ENCODE data around the gene FZD10.

FZD10 gene

DNA sequence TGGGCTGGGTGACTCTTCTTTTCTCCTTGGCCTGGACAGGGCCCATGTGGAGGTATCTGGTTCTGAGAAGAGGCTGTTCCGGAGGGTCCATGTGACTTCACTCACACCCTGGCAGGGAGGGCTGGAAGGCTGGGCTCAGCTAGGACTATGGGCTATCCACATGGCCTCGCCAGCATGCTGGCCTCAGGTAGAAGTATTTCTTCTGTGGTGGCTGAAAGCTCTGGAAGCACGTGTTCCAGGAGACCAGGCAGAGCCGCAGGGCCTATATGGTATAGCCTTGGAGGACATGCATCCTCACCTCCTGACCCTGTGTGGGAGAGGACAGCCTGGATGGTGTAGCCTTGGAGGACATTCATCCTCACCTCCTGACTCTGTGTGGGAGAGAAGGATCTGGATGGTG lies 38.2 kb upstream of the FZD10 start:
- no peaks in the 10 kb centered on the region for H3K9me3 ChIP-seq (ENCODE audit: low read length)
- H3K9ac ChIP-seq (ENCODE audit: low read length), result no peak overlapping the region
- no peaks in the 10 kb centered on the region for H3K36me3 ChIP-seq (ENCODE audit: insufficient read depth, low read length)
- no peak overlapping the region for H3K27ac ChIP-seq (ENCODE audit: low read depth, low read length)
- H3K4me3 ChIP-seq (ENCODE audit: low read depth in 1 of 2, low read length in 2 of 2), result no peak overlapping the region
- no peaks in the 10 kb centered on the region for H3K4me1 ChIP-seq (ENCODE audit: insufficient read depth, low read length)
- no peaks in the 10 kb centered on the region for H3K27me3 ChIP-seq (ENCODE audit: control insufficient read depth in 1 of 2, insufficient read depth in 2 of 2, low read length in 2 of 2)

DNA sequence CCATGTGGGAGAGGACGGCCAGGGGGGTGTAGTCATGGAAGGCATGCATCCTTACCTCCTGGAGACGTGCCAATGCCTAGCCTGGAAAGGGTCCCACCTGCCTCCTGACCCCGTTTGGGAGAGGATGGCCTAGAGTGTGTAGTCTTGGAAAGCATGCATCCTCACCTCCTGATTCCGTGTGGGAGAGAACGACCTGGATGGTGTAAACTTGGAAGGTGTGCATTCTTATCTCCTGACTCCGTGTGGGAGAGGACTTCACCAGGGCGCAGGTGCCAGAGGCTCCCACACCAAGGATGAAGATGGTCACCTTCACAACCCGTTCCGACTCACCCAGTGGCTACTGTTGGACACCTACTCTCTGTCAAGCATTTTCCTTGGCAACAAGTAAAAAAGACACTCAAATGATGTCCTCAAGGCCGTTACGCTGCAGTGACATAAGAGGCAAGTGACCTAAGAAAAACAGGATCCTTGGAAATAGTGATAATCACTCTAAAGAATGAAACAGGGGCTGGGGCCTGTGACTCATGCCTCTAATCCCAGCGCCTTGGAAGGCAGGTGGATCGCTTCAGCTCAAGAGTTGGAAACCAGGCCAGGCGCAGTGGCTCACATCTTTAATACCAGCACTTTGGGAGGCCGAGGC lies 37.5 kb upstream of the FZD10 start:
- Histone ChIP-seq H3K4me3 (ENCODE audit: low read depth in 1 of 2, low read length in 2 of 2) (no peak overlapping the region), H3K36me3 (ENCODE audit: insufficient read depth, low read length) (no peaks in the 10 kb centered on the region), H3K27me3 (ENCODE audit: control insufficient read depth in 1 of 2, insufficient read depth in 2 of 2, low read length in 2 of 2) (no peaks in the 10 kb centered on the region), H3K4me1 (ENCODE audit: insufficient read depth, low read length) (no peaks in the 10 kb centered on the region), H3K9ac (ENCODE audit: low read length) (no peak overlapping the region), H3K27ac (ENCODE audit: low read depth, low read length) (no peak overlapping the region), H3K9me3 (ENCODE audit: low read length) (no peaks in the 10 kb centered on the region)

GRCh38 chr12:130126023-130126432 lies 36.2 kb upstream of the FZD10 start:
- H3K27me3 ChIP-seq (ENCODE audit: control insufficient read depth in 1 of 2, insufficient read depth in 2 of 2, low read length in 2 of 2), result no peaks in the 10 kb centered on the region
- H3K9ac ChIP-seq (ENCODE audit: low read length), result no peak overlapping the region
- no peak overlapping the region for H3K27ac ChIP-seq (ENCODE audit: low read depth, low read length)
- H3K9me3 ChIP-seq (ENCODE audit: low read length), result no peaks in the 10 kb centered on the region
- no peaks in the 10 kb centered on the region for H3K36me3 ChIP-seq (ENCODE audit: insufficient read depth, low read length)
- no peaks in the 10 kb centered on the region for H3K4me1 ChIP-seq (ENCODE audit: insufficient read depth, low read length)
- no peak overlapping the region for H3K4me3 ChIP-seq (ENCODE audit: low read depth in 1 of 2, low read length in 2 of 2)

DNA sequence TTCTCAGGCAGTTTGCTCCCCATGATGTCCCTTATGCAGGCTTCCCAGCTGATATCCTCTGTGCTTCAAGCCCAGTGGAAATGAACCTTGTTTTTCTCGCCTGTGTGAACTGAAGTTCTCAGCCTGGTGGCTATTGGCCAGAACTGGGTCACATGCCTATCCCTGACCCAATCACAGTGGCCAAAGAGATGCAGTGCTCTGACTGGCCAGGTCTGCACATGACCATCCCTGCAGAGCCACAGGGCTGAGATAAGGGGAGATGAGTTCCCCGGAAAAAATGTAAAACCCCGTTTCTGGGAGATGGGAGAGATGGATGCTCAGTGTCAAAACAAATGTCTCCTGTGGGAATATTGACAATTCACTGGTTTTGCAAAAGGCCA lies 34.7 kb upstream of the FZD10 start:
- Histone ChIP-seq H3K4me1 (ENCODE audit: insufficient read depth, low read length) (no peaks in the 10 kb centered on the region), H3K36me3 (ENCODE audit: insufficient read depth, low read length) (no peaks in the 10 kb centered on the region), H3K27ac (ENCODE audit: low read depth, low read length) (no peak overlapping the region), H3K9ac (ENCODE audit: low read length) (no peak overlapping the region), H3K27me3 (ENCODE audit: control insufficient read depth in 1 of 2, insufficient read depth in 2 of 2, low read length in 2 of 2) (no peaks in the 10 kb centered on the region), H3K9me3 (ENCODE audit: low read length) (no peaks in the 10 kb centered on the region), H3K4me3 (ENCODE audit: low read depth in 1 of 2, low read length in 2 of 2) (no peak overlapping the region)

GRCh38 chr12:130127912-130128789 lies 34.1 kb upstream of the FZD10 start:
- Histone ChIP-seq H3K9ac (ENCODE audit: low read length) (no peak overlapping the region), H3K27ac (ENCODE audit: low read depth, low read length) (no peak overlapping the region)

GRCh38 chr12:130128790-130129735 lies 33.2 kb upstream of the FZD10 start:
- no peaks in the 10 kb centered on the region for H3K4me1 ChIP-seq (ENCODE audit: insufficient read depth, low read length)
- H3K36me3 ChIP-seq (ENCODE audit: insufficient read depth, low read length), result no peaks in the 10 kb centered on the region
- no peak overlapping the region for H3K27ac ChIP-seq (ENCODE audit: low read depth, low read length)
- H3K27me3 ChIP-seq (ENCODE audit: control insufficient read depth in 1 of 2, insufficient read depth in 2 of 2, low read length in 2 of 2), result no peaks in the 10 kb centered on the region
- H3K9ac ChIP-seq (ENCODE audit: low read length), result no peak overlapping the region
- H3K9me3 ChIP-seq (ENCODE audit: low read length), result no peaks in the 10 kb centered on the region
- H3K4me3 ChIP-seq (ENCODE audit: low read depth in 1 of 2, low read length in 2 of 2), result no peak overlapping the region

More at GRCh38 chr12:130127912-130128789, 34.1 kb upstream of the FZD10 start:
- H3K36me3 ChIP-seq (ENCODE audit: insufficient read depth, low read length), result no peaks in the 10 kb centered on the region
- no peaks in the 10 kb centered on the region for H3K27me3 ChIP-seq (ENCODE audit: control insufficient read depth in 1 of 2, insufficient read depth in 2 of 2, low read length in 2 of 2)
- no peak overlapping the region for H3K4me3 ChIP-seq (ENCODE audit: low read depth in 1 of 2, low read length in 2 of 2)
- no peaks in the 10 kb centered on the region for H3K9me3 ChIP-seq (ENCODE audit: low read length)
- H3K4me1 ChIP-seq (ENCODE audit: insufficient read depth, low read length), result no peaks in the 10 kb centered on the region

GRCh38 chr12:130130346-130130745 lies 31.9 kb upstream of the FZD10 start:
- H3K27ac ChIP-seq (ENCODE audit: low read depth, low read length), result no peak overlapping the region
- no peaks in the 10 kb centered on the region for H3K4me1 ChIP-seq (ENCODE audit: insufficient read depth, low read length)
- no peaks in the 10 kb centered on the region for H3K36me3 ChIP-seq (ENCODE audit: insufficient read depth, low read length)
- H3K4me3 ChIP-seq (ENCODE audit: low read depth in 1 of 2, low read length in 2 of 2), result no peak overlapping the region
- H3K9me3 ChIP-seq (ENCODE audit: low read length), result no peaks in the 10 kb centered on the region
- H3K27me3 ChIP-seq (ENCODE audit: control insufficient read depth in 1 of 2, insufficient read depth in 2 of 2, low read length in 2 of 2), result no peaks in the 10 kb centered on the region
- no peak overlapping the region for H3K9ac ChIP-seq (ENCODE audit: low read length)

- H3K4me1 ChIP-seq (ENCODE audit: insufficient read depth, low read length), result no peaks in the 10 kb centered on the region
- no peaks in the 10 kb centered on the region for H3K9me3 ChIP-seq (ENCODE audit: low read length)
- H3K36me3 ChIP-seq (ENCODE audit: insufficient read depth, low read length), result no peaks in the 10 kb centered on the region
- H3K9ac ChIP-seq (ENCODE audit: low read length), result no peak overlapping the region
- H3K27me3 ChIP-seq (ENCODE audit: control insufficient read depth in 1 of 2, insufficient read depth in 2 of 2, low read length in 2 of 2), result no peaks in the 10 kb centered on the region
- H3K27ac ChIP-seq (ENCODE audit: low read depth, low read length), result no peak overlapping the region
- no peak overlapping the region for H3K4me3 ChIP-seq (ENCODE audit: low read depth in 1 of 2, low read length in 2 of 2)
Observed at GRCh38 chr12:130131025-130131424, 31.2 kb upstream of the FZD10 start.

DNA sequence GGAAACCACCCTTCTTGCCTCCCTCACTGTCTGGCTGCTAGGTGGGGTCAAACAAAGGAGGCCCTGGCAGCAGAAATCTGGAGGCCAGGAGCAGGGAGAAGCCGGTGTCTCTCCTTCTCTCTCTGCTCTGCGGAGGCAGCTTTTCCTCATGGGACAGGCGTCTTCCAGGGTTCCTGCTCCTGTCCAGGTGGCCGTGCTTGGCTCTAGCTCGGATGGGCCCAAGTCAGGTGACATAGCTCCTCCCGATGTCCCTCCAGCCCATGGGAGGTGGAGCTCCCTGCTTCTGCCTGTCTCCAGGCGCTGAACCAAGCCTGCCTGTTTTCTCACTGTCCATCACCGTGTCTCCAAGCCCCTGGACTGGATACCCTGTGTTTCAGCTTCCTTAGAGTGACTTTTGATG lies 30.5 kb upstream of the FZD10 start:
- H3K27ac ChIP-seq (ENCODE audit: low read depth, low read length), result no peak overlapping the region
- H3K4me3 ChIP-seq (ENCODE audit: low read depth in 1 of 2, low read length in 2 of 2), result no peak overlapping the region
- no peaks in the 10 kb centered on the region for H3K4me1 ChIP-seq (ENCODE audit: insufficient read depth, low read length)
- no peaks in the 10 kb centered on the region for H3K36me3 ChIP-seq (ENCODE audit: insufficient read depth, low read length)
- no peak overlapping the region for H3K9ac ChIP-seq (ENCODE audit: low read length)
- H3K9me3 ChIP-seq (ENCODE audit: low read length), result no peaks in the 10 kb centered on the region
- H3K27me3 ChIP-seq (ENCODE audit: control insufficient read depth in 1 of 2, insufficient read depth in 2 of 2, low read length in 2 of 2), result no peaks in the 10 kb centered on the region

GRCh38 chr12:130132831-130133511 lies 29.3 kb upstream of the FZD10 start:
- H3K9me3 ChIP-seq (ENCODE audit: low read length), result no peaks in the 10 kb centered on the region
- H3K27ac ChIP-seq (ENCODE audit: low read depth, low read length), result no peak overlapping the region
- H3K9ac ChIP-seq (ENCODE audit: low read length), result no peak overlapping the region

More at GRCh38 chr12:130132831-130133511, 29.3 kb upstream of the FZD10 start:
- Histone ChIP-seq H3K27me3 (ENCODE audit: control insufficient read depth in 1 of 2, insufficient read depth in 2 of 2, low read length in 2 of 2) (no peaks in the 10 kb centered on the region), H3K4me3 (ENCODE audit: low read depth in 1 of 2, low read length in 2 of 2) (no peak overlapping the region), H3K36me3 (ENCODE audit: insufficient read depth, low read length) (no peaks in the 10 kb centered on the region), H3K4me1 (ENCODE audit: insufficient read depth, low read length) (no peaks in the 10 kb centered on the region)
